A549 treated with CpdA at 1 μM for 4 hours (cell line): Measurements from ENCODE around the gene STAT4. TPM values are rescaled to one million over a fixed set of nuclear protein-coding genes. Genes with fewer than 3 reads are reported as not detected.

Experiments
- total RNA-seq: library from RNA; stranded (reverse); fragments of 200-300 nt; extraction: Qiagen RNA extraction; gene quantifications from 5 replicates; pipeline ENCODE4 v1.2.3, GENCODE V29; 2022; ENCODE audit warnings: low read depth

The STAT4 gene, protein sequence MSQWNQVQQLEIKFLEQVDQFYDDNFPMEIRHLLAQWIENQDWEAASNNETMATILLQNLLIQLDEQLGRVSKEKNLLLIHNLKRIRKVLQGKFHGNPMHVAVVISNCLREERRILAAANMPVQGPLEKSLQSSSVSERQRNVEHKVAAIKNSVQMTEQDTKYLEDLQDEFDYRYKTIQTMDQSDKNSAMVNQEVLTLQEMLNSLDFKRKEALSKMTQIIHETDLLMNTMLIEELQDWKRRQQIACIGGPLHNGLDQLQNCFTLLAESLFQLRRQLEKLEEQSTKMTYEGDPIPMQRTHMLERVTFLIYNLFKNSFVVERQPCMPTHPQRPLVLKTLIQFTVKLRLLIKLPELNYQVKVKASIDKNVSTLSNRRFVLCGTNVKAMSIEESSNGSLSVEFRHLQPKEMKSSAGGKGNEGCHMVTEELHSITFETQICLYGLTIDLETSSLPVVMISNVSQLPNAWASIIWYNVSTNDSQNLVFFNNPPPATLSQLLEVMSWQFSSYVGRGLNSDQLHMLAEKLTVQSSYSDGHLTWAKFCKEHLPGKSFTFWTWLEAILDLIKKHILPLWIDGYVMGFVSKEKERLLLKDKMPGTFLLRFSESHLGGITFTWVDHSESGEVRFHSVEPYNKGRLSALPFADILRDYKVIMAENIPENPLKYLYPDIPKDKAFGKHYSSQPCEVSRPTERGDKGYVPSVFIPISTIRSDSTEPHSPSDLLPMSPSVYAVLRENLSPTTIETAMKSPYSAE
- 3.2 to 4.5 TPM (median 3.8 TPM) in 5 replicates for total RNA-seq

GRCh38 chr2:191150600-191151330 lies at the start of gene STAT4:
TSS of gene STAT4 (minus strand) at chr2:191150994. CDS start at chr2:191148203, 2,791 bp downstream.

DNA sequence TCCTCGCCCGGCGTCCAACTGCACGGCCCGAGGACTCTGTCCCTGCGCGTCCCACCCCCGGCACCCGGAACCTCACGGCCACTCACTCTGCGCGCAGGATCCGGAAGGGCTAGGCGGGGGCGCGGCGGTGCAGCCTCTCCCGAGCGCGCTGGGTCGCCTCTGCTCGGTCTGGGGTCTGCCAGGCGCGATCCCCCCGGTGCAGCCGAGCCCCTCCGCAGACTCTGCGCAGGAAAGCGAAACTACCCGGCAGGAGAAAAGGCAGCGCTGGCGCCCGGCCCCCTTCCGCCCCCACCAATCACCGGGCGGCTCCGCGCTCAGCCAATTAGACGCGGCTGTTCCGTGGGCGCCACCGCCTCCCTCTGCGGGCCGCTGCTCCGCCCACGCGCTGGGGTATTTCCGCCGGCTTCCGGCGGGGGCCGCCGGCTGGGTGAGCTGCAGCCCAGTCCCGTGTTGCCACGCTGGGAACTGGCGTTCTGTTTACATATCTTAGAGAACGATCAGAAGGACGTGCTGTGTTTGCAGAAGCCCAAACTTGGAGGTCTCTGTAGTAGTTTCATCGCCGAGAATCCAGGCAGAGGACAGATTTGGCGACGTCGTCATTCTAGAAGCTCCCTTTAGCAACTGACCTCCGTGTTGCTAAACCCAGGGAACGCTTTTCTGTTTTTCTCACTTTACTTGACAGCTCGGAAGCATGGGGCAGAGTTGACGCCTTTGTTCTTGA lies 136.7 kb downstream of the STAT4 start, which contains the start of gene STAT1:
TSS of gene STAT1 (minus strand) at position 240 of the 721 bp plus-strand sequence. CDS start 4,168 bp downstream, outside the sequence.

Other genes with a start within 250 kb of the STAT4 start
- 57.5 to 66.8 TPM (median 60.8 TPM) in 5 replicates for gene STAT1, start 136.8 kb downstream of the STAT4 start, total RNA-seq
- 69.5 to 91.3 TPM (median 72.4 TPM) in 5 replicates for gene MYO1B, start 94.4 kb upstream of the STAT4 start, total RNA-seq